SKM-1 (cell line): ENCODE results near the gene TALDO1.

Experiments used
- DNase-seq: peaks from one replicate; lab custom pipeline; 2025; ENCODE audit not compliant: unreplicated experiment; lab: John Stamatoyannopoulos, UW

The TALDO1 gene

GRCh38 chr11:786235-787083 is 39.2 kb downstream of the TALDO1 start:
- no peak for DNase-seq

GRCh38 chr11:787084-787675 is 39.9 kb downstream of the TALDO1 start:
- DNase-seq: no peak

- DNase-seq: no peak
These were observed 40.9 kb downstream of the TALDO1 start for GRCh38 chr11:788009-788640.

GRCh38 chr11:788953-789940 is 42.0 kb downstream of the TALDO1 start:
- no peak for DNase-seq

- DNase-seq: no peak
These were observed 42.7 kb downstream of the TALDO1 start, which contains the start of gene CEND1 for GRCh38 chr11:789943-790342. Gene CEND1, minus strand, starts transcription at chr11:790090. Its CDS starts 1,514 bp downstream, at chr11:788576.

GRCh38 chr11:790721-791564 is 43.7 kb downstream of the TALDO1 start:
- DNase-seq: no peak

- no peak for DNase-seq
These were observed 44.6 kb downstream of the TALDO1 start for GRCh38 chr11:791658-792534.

- no peak for DNase-seq
These were observed 45.2 kb downstream of the TALDO1 start for GRCh38 chr11:792535-792821.

GRCh38 chr11:792873-793272 is 45.6 kb downstream of the TALDO1 start:
- no peak for DNase-seq

- no peak for DNase-seq
These were observed 46.3 kb downstream of the TALDO1 start for GRCh38 chr11:793556-793955.

- no peak for DNase-seq
These were observed 46.9 kb downstream of the TALDO1 start for GRCh38 chr11:794013-794765.

GRCh38 chr11:794766-795633 is 47.7 kb downstream of the TALDO1 start:
- no peak for DNase-seq

GRCh38 chr11:795634-796564 is 48.6 kb downstream of the TALDO1 start:
- peak; percentile 77 for DNase-seq

- no peak for DNase-seq
These were observed 49.5 kb downstream of the TALDO1 start for GRCh38 chr11:796565-797295.

GRCh38 chr11:797296-798092 is 50.2 kb downstream of the TALDO1 start:
- DNase-seq: peak; percentile 55
